Activated CD4-positive, alpha-beta T cell treated with anti-CD3 and anti-CD28 coated beads, Interleukin-2, Interleukin-6, amounts not matched to agents 100 ng/mL and 50 ng/mL, durations not matched to agents 16 hours and 8 hours (primary cell): ENCODE results near the gene HOXD12.

Experiments
- DNase-seq: peaks from one replicate; pipeline ENCODE4 v3.0.0-alpha.2; 2020

HOXD12 gene

DNA sequence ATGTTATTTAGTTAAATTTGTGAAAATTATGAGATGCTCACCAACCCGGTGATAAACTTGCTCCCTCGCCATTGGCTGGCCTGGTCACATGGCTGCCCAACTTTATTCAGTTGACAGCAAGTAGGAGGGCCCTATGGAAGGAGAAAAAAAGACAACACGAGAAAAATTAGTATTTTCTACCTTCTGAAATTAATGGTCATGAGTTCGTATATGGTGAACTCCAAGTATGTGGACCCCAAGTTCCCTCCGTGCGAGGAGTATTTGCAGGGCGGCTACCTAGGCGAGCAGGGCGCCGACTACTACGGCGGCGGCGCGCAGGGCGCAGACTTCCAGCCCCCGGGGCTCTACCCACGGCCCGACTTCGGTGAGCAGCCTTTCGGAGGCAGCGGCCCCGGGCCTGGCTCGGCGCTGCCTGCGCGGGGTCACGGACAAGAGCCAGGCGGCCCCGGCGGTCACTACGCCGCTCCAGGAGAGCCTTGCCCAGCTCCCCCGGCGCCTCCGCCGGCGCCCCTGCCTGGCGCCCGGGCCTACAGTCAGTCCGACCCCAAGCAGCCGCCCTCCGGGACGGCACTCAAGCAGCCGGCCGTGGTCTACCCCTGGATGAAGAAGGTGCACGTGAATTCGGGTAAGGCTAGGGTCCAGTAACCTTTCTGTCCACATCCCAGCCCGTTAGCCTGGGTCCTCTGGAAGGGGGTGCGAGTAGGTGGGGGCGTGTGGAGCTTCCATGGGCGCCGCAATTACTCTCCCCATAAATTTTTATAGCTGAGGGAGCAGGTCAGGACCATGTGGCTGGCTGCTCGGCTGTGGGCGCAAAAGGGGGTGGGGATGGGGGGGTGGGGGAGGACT lies 52.1 kb downstream of the HOXD12 start, which contains the start of gene HOXD4:
Gene HOXD4 (plus strand): TSS at position 109 of the 846 bp plus-strand sequence. CDS start 84 bp downstream, at position 193.
- DNase-seq, result no peak
